ENCODE results near the gene GALNT2.

GALNT2 gene

GRCh38 chr1:230260831-230261230 is 193.8 kb downstream of the GALNT2 start:
- Histone ChIP-seq H2BK15ac (ENCODE audit: low read length) (no peak overlapping the region), H3K4me2 (ENCODE audit: insufficient read depth, low read length, poor library complexity, severe bottlenecking) (no peak overlapping the region), H4K8ac (ENCODE audit: low read depth, low read length) (no peak overlapping the region), H3K14ac (ENCODE audit: low read length) (no peak overlapping the region), H3K4me1 (ENCODE audit: control insufficient read depth in 2 of 2, insufficient read depth in 1 of 2, low read depth in 1 of 2, low read length in 2 of 2) (no peaks in the 10 kb centered on the region), H3K9me3 (replicated peaks in 1 of 2; ENCODE audit: control insufficient read depth in 2 of 2, insufficient read depth in 1 of 2, low read depth in 1 of 2, low read length in 2 of 2) (peaks cover 5 to 10% of the 10 kb centered on the region in 2 donors), H3K9ac (ENCODE audit: low read depth, low read length, poor library complexity) (no peak overlapping the region), H2BK12ac (ENCODE audit: low read length) (no peak overlapping the region), H3K23ac (ENCODE audit: low read depth, low read length, poor library complexity) (no peak overlapping the region), H2BK5ac (ENCODE audit: low read length) (no peak overlapping the region), H3K18ac (ENCODE audit: low read length) (no peak overlapping the region), H2AFZ (ENCODE audit: low read length) (no peak overlapping the region), H3K79me1 (ENCODE audit: low read depth, low read length) (no peaks in the 10 kb centered on the region), H4K91ac (ENCODE audit: low read depth, low read length, poor library complexity) (no peak overlapping the region), H3K4me3 (ENCODE audit: low read length in 2 of 2) (no peak overlapping the region), H3K27me3 (ENCODE audit: control insufficient read depth in 3 of 3, insufficient read depth in 3 of 3, low read depth in 1 of 3, low read length in 3 of 3) (no peaks in the 10 kb centered on the region), H3K27ac (replicated peaks; ENCODE audit: low read length) (no peak overlapping the region), H2AK5ac (ENCODE audit: low read depth, low read length) (no peak overlapping the region), H2BK120ac (ENCODE audit: low read depth, low read length) (no peak overlapping the region), H3K36me3 (replicated peaks in 1 of 2; ENCODE audit: control insufficient read depth in 2 of 2, insufficient read depth in 2 of 2, low read length in 2 of 2) (peaks cover 17 to 59% of the 10 kb centered on the region in 2 donors), H3K4ac (ENCODE audit: low read length) (no peak overlapping the region)
- DNase-seq (ENCODE audit: low spot score), result no peak
- no CpG with 5 or more reads among the region's 1 CpG for WGBS, 2 donors (ENCODE audit: extremely low coverage in 2 of 2, insufficient read length in 2 of 2, insufficient replicate concordance in 1 of 2)

GRCh38 chr1:230261928-230262650 is 195.1 kb downstream of the GALNT2 start:
- peaks cover 5 to 10% of the 10 kb centered on the region in 2 donors for H3K9me3 ChIP-seq (replicated peaks in 1 of 2; ENCODE audit: control insufficient read depth in 2 of 2, insufficient read depth in 1 of 2, low read depth in 1 of 2, low read length in 2 of 2)
- no peak overlapping the region for H3K27ac ChIP-seq (replicated peaks; ENCODE audit: low read length)
- no peak overlapping the region for H2BK120ac ChIP-seq (ENCODE audit: low read depth, low read length)
- no peaks in the 10 kb centered on the region for H3K79me1 ChIP-seq (ENCODE audit: low read depth, low read length)
- H4K8ac ChIP-seq (ENCODE audit: low read depth, low read length), result no peak overlapping the region
- H3K18ac ChIP-seq (ENCODE audit: low read length), result peak overlapping the region; percentile 69
- H2BK5ac ChIP-seq (ENCODE audit: low read length), result no peak overlapping the region
- no peak overlapping the region for H3K23ac ChIP-seq (ENCODE audit: low read depth, low read length, poor library complexity)
- H3K36me3 ChIP-seq (replicated peaks in 1 of 2; ENCODE audit: control insufficient read depth in 2 of 2, insufficient read depth in 2 of 2, low read length in 2 of 2), result peaks cover 17 to 60% of the 10 kb centered on the region in 2 donors
- no peak overlapping the region for H2AK5ac ChIP-seq (ENCODE audit: low read depth, low read length)
- no peak overlapping the region for H4K91ac ChIP-seq (ENCODE audit: low read depth, low read length, poor library complexity)
- H2AFZ ChIP-seq (ENCODE audit: low read length), result no peak overlapping the region
- no peak overlapping the region for H2BK12ac ChIP-seq (ENCODE audit: low read length)
- no peak overlapping the region for H3K4me3 ChIP-seq (ENCODE audit: low read length in 2 of 2)
- DNase-seq (ENCODE audit: low spot score), result no peak
- H2BK15ac ChIP-seq (ENCODE audit: low read length), result no peak overlapping the region
- H3K4me2 ChIP-seq (ENCODE audit: insufficient read depth, low read length, poor library complexity, severe bottlenecking), result no peak overlapping the region
- no peaks in the 10 kb centered on the region for H3K27me3 ChIP-seq (ENCODE audit: control insufficient read depth in 3 of 3, insufficient read depth in 3 of 3, low read depth in 1 of 3, low read length in 3 of 3)
- WGBS, 2 donors (ENCODE audit: extremely low coverage in 2 of 2, insufficient read length in 2 of 2, insufficient replicate concordance in 1 of 2), result no CpG with 5 or more reads among the region's 21 CpGs
- no peak overlapping the region for H3K4ac ChIP-seq (ENCODE audit: low read length)
- H3K4me1 ChIP-seq (ENCODE audit: control insufficient read depth in 2 of 2, insufficient read depth in 1 of 2, low read depth in 1 of 2, low read length in 2 of 2), result no peaks in the 10 kb centered on the region
- no peak overlapping the region for H3K14ac ChIP-seq (ENCODE audit: low read length)
- H3K9ac ChIP-seq (ENCODE audit: low read depth, low read length, poor library complexity), result no peak overlapping the region

DNA sequence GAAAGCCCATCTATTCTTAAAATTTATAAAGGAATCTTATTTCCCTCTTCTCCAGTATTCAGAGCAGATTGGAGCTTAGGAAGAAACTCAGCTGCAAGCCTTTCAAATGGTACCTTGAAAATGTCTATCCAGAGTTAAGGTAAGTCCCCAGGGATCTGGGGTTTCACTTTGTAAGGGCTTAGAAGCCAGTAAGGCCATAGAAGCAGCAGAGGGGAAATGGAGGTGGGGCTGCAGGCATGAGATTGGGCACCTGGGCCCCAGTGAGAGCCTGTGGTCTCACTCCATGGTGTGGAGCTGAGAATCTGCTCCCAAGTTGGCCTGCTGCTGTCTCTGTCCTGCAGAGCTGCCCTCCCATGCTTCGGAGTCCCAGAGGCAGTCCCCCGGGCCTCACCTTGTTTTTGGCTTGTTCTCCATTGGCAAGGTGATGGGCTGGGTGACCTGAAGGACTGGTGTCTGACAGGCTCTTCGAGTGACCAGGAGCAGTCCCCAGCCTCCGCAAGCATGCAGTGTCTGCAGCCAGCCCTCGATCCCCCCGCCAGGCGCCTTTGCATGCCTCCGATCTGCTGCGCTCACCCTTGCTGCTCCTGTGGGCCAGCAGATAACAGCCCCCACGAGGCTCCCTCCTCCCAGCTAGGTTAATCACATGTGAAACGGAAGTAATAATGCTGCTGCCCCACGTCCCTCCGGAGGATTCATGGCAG is 196.0 kb downstream of the GALNT2 start:
- no peak overlapping the region for H2BK120ac ChIP-seq (ENCODE audit: low read depth, low read length)
- DNase-seq (ENCODE audit: low spot score), result no peak
- H3K27ac ChIP-seq (replicated peaks; ENCODE audit: low read length), result no peak overlapping the region

GRCh38 chr1:230263568-230264195 is 196.6 kb downstream of the GALNT2 start:
- Histone ChIP-seq H3K18ac (ENCODE audit: low read length) (no peak overlapping the region), H3K23ac (ENCODE audit: low read depth, low read length, poor library complexity) (no peak overlapping the region), H3K79me1 (ENCODE audit: low read depth, low read length) (peaks cover 3% of the 10 kb centered on the region), H2BK15ac (ENCODE audit: low read length) (no peak overlapping the region), H2AK5ac (ENCODE audit: low read depth, low read length) (no peak overlapping the region), H4K8ac (ENCODE audit: low read depth, low read length) (no peak overlapping the region), H3K4ac (ENCODE audit: low read length) (no peak overlapping the region), H4K91ac (ENCODE audit: low read depth, low read length, poor library complexity) (no peak overlapping the region), H3K4me3 (ENCODE audit: low read length in 2 of 2) (no peak overlapping the region), H3K27ac (replicated peaks; ENCODE audit: low read length) (no peak overlapping the region), H3K9me3 (replicated peaks in 1 of 2; ENCODE audit: control insufficient read depth in 2 of 2, insufficient read depth in 1 of 2, low read depth in 1 of 2, low read length in 2 of 2) (peaks cover 7 to 10% of the 10 kb centered on the region in 2 donors), H2BK12ac (ENCODE audit: low read length) (no peak overlapping the region), H3K4me1 (ENCODE audit: control insufficient read depth in 2 of 2, insufficient read depth in 1 of 2, low read depth in 1 of 2, low read length in 2 of 2) (peaks cover 0 to 2% of the 10 kb centered on the region in 2 donors), H2BK120ac (ENCODE audit: low read depth, low read length) (no peak overlapping the region), H3K4me2 (ENCODE audit: insufficient read depth, low read length, poor library complexity, severe bottlenecking) (no peak overlapping the region), H3K9ac (ENCODE audit: low read depth, low read length, poor library complexity) (no peak overlapping the region), H3K27me3 (ENCODE audit: control insufficient read depth in 3 of 3, insufficient read depth in 3 of 3, low read depth in 1 of 3, low read length in 3 of 3) (no peaks in the 10 kb centered on the region), H2AFZ (ENCODE audit: low read length) (no peak overlapping the region), H3K36me3 (replicated peaks in 1 of 2; ENCODE audit: control insufficient read depth in 2 of 2, insufficient read depth in 2 of 2, low read length in 2 of 2) (peaks cover 17 to 61% of the 10 kb centered on the region in 2 donors), H3K14ac (ENCODE audit: low read length) (no peak overlapping the region), H2BK5ac (ENCODE audit: low read length) (no peak overlapping the region)
- DNase-seq (ENCODE audit: low spot score), result no peak
- WGBS, 2 donors (ENCODE audit: extremely low coverage in 2 of 2, insufficient read length in 2 of 2, insufficient replicate concordance in 1 of 2), result no CpG with 5 or more reads among the region's 21 CpGs

More for the DNA sequence above, 196.0 kb downstream of the GALNT2 start:
- Histone ChIP-seq H2BK12ac (ENCODE audit: low read length) (no peak overlapping the region), H3K27me3 (ENCODE audit: control insufficient read depth in 3 of 3, insufficient read depth in 3 of 3, low read depth in 1 of 3, low read length in 3 of 3) (no peaks in the 10 kb centered on the region), H2BK15ac (ENCODE audit: low read length) (no peak overlapping the region), H3K4me1 (ENCODE audit: control insufficient read depth in 2 of 2, insufficient read depth in 1 of 2, low read depth in 1 of 2, low read length in 2 of 2) (no peaks in the 10 kb centered on the region), H3K79me1 (ENCODE audit: low read depth, low read length) (peaks cover 3% of the 10 kb centered on the region), H3K23ac (ENCODE audit: low read depth, low read length, poor library complexity) (no peak overlapping the region), H3K14ac (ENCODE audit: low read length) (no peak overlapping the region), H4K8ac (ENCODE audit: low read depth, low read length) (no peak overlapping the region), H3K36me3 (replicated peaks in 1 of 2; ENCODE audit: control insufficient read depth in 2 of 2, insufficient read depth in 2 of 2, low read length in 2 of 2) (peaks cover 17 to 62% of the 10 kb centered on the region in 2 donors), H3K4ac (ENCODE audit: low read length) (no peak overlapping the region), H3K9ac (ENCODE audit: low read depth, low read length, poor library complexity) (no peak overlapping the region), H3K9me3 (replicated peaks in 1 of 2; ENCODE audit: control insufficient read depth in 2 of 2, insufficient read depth in 1 of 2, low read depth in 1 of 2, low read length in 2 of 2) (peaks cover 6 to 10% of the 10 kb centered on the region in 2 donors), H4K91ac (ENCODE audit: low read depth, low read length, poor library complexity) (no peak overlapping the region), H2AFZ (ENCODE audit: low read length) (no peak overlapping the region), H3K4me3 (ENCODE audit: low read length in 2 of 2) (no peak overlapping the region), H3K4me2 (ENCODE audit: insufficient read depth, low read length, poor library complexity, severe bottlenecking) (no peak overlapping the region), H2AK5ac (ENCODE audit: low read depth, low read length) (no peak overlapping the region), H3K18ac (ENCODE audit: low read length) (no peak overlapping the region), H2BK5ac (ENCODE audit: low read length) (no peak overlapping the region)
- WGBS, 2 donors (ENCODE audit: extremely low coverage in 2 of 2, insufficient read length in 2 of 2, insufficient replicate concordance in 1 of 2), result no CpG with 5 or more reads among the region's 13 CpGs

All from neuronal stem cell (in vitro differentiated cells).